ENCODE results near the gene INA. TPM values are rescaled to one million over a fixed set of nuclear protein-coding genes. Genes with fewer than 3 reads are reported as not detected.

Gene INA
- total RNA-seq, 1 donor from 2014 or later: 161 TPM

Small RNA genes within 50 kb of the gene (small RNA-seq; reads per million reads assigned to genes)
- not detected for gene RNU11-3P (ENCODE audit: low replicate concordance)

Other genes starting within 250 kb of the INA start
- gene NT5C2, start 83.9 kb upstream of the INA start, total RNA-seq: 92.0 TPM
- not detected for gene RPEL1, start 31.3 kb upstream of the INA start, total RNA-seq
- gene PCGF6, start 74.0 kb downstream of the INA start, total RNA-seq: 7.6 TPM
- 10.1 TPM for gene TAF5, start 90.8 kb downstream of the INA start, total RNA-seq
- 92.4 TPM for gene ATP5MK, start 119.3 kb downstream of the INA start, total RNA-seq
- 24.8 TPM for gene PDCD11, start 119.5 kb downstream of the INA start, total RNA-seq
- 2.5 TPM for gene CALHM2, start 175.2 kb downstream of the INA start, total RNA-seq
- not detected for gene CALHM1, start 181.8 kb downstream of the INA start, total RNA-seq
- gene CALHM3, start 202.1 kb downstream of the INA start, total RNA-seq: not detected
- 26.8 TPM for gene NEURL1, start 216.6 kb downstream of the INA start, total RNA-seq

Data from temporal lobe (tissue), 2 donors.